Endothelial cell of umbilical vein (primary cell): ENCODE data around the gene LENG9. TPM values are rescaled to one million over a fixed set of nuclear protein-coding genes. Genes with fewer than 3 reads are reported as not detected.

ENCODE experiments used
- BruUV-seq: library from RNA; stranded (reverse); fragments of 400-500 nt; replicated peaks from 2 replicates; lab custom pipeline; 2021; lab: Mats Ljungman, UMichigan
- CTCF ChIA-PET: fragments of 300-600, 350-600 bp; sonication (Branson Sonifier 250); formaldehyde crosslinking; loops from one replicate; lab custom pipeline; 2021; ENCODE audit warnings: antibody characterized with exemption, inconsistent platforms; lab: Charles Lee
- POLR2A ChIA-PET: fragments of 300-600, 350-600 bp; sonication (Branson Sonifier 250); formaldehyde crosslinking; loops from one replicate; lab custom pipeline; 2021; ENCODE audit warnings: antibody characterized with exemption, inconsistent platforms; lab: Charles Lee
- DNase-seq: peaks from one replicate; pipeline ENCODE4 v3.0.0-alpha.2; 2011; ENCODE audit warnings: low read depth, low spot score
- FAIRE-seq: peaks from 2 replicates; lab custom pipeline; 2011; peaks lifted over from hg19 to GRCh38; lab: Jason Lieb, UNC
- H2AFZ ChIP-seq: 2 replicates; pipeline ENCODE4 v1.6.0; 2012; ENCODE audit warnings: low read depth, low read length, control low read depth, inconsistent platforms
- H3K27ac ChIP-seq: 2 replicates; pipeline ENCODE4 v1.5.1; 2011; ENCODE audit warnings: low read depth, mild to moderate bottlenecking, control low read depth, low read length, moderate library complexity; ENCODE audit not compliant: insufficient read depth
- H3K27me3 ChIP-seq, 2 experiments: 2 replicates each; pipeline versions ENCODE4 v1.6.0 to v1.6.1; 2011; ENCODE audit warnings: low read length in 2 of 2, mixed read lengths in 1 of 2; ENCODE audit not compliant: control insufficient read depth in 2 of 2, insufficient read depth in 2 of 2
- H3K36me3 ChIP-seq, 2 experiments: 2 replicates in 1 of 2; 3 replicates in 1 of 2; pipeline ENCODE4 v1.5.1; 2011; ENCODE audit warnings: low read length in 2 of 2, mild to moderate bottlenecking in 1 of 2, moderate library complexity in 1 of 2; ENCODE audit not compliant: control insufficient read depth in 2 of 2, insufficient read depth in 2 of 2; ENCODE audit errors: extremely low read depth in 1 of 2
- H3K4me1 ChIP-seq: 3 replicates; pipeline ENCODE4 v1.5.1; 2011; ENCODE audit warnings: mild to moderate bottlenecking, low read length; ENCODE audit not compliant: control insufficient read depth, insufficient read depth; ENCODE audit errors: extremely low read depth
- H3K4me2 ChIP-seq: 2 replicates; pipeline ENCODE4 v1.6.1; 2011; ENCODE audit warnings: low read length, control low read depth, mixed read lengths; ENCODE audit not compliant: insufficient read depth
- H3K4me3 ChIP-seq, 3 experiments: fragments of 200-600 bp in 1 of 3; sonication (generic), shearing (Covaris generic) in 1 of 3; replicated peaks in 1 of 3; 2 replicates each; pipeline ENCODE4 v1.5.1; 2011 to 2016; ENCODE audit warnings: control low read depth in 3 of 3, low read length in 3 of 3, mild to moderate bottlenecking in 2 of 3, inconsistent platforms in 1 of 3, low read depth in 1 of 3, moderate library complexity in 1 of 3; ENCODE audit not compliant: insufficient read depth in 1 of 3
- H3K79me2 ChIP-seq: 2 replicates; pipeline ENCODE4 v1.6.0; 2012; ENCODE audit warnings: low read length, inconsistent platforms; ENCODE audit not compliant: control insufficient read depth, insufficient read depth
- H3K9ac ChIP-seq: replicated peaks from 2 replicates; pipeline ENCODE3; 2011; ENCODE audit warnings: low read length, control low read depth; ENCODE audit not compliant: insufficient read depth; ENCODE audit errors: extremely low read depth
- H3K9me1 ChIP-seq: replicated peaks from 3 replicates; pipeline ENCODE4 v1.6.0; 2011; ENCODE audit warnings: mild to moderate bottlenecking, low read length; ENCODE audit not compliant: control insufficient read depth, insufficient read depth; ENCODE audit errors: extremely low read depth
- H3K9me3 ChIP-seq: replicated peaks from 2 replicates; pipeline ENCODE4 v1.5.1; 2012; ENCODE audit warnings: low read length, inconsistent platforms; ENCODE audit not compliant: control insufficient read depth, insufficient read depth
- H4K20me1 ChIP-seq: replicated peaks from 2 replicates; pipeline ENCODE3; 2011; ENCODE audit warnings: mild to moderate bottlenecking, low read length; ENCODE audit not compliant: control insufficient read depth, insufficient read depth; ENCODE audit errors: extremely low read depth
- EZH2 ChIP-seq: IDR thresholded peaks from 2 replicates; pipeline ENCODE4 v1.6.1; 2012; ENCODE audit warnings: borderline replicate concordance, low read depth, mild to moderate bottlenecking, moderate library complexity, low read length, inconsistent platforms; ENCODE audit not compliant: severe bottlenecking
- FOS ChIP-seq: IDR thresholded peaks from 2 replicates; pipeline ENCODE4 v1.6.1; 2011; ENCODE audit warnings: mild to moderate bottlenecking, low read length, moderate library complexity, borderline replicate concordance; ENCODE audit not compliant: insufficient read depth
- GATA2 ChIP-seq: IDR thresholded peaks from 2 replicates; pipeline ENCODE4 v1.7.0; 2011; ENCODE audit warnings: low read depth, mild to moderate bottlenecking, moderate library complexity, mixed read lengths, low read length; ENCODE audit not compliant: insufficient read length, insufficient read depth
- JUN ChIP-seq: IDR thresholded peaks from 2 replicates; pipeline ENCODE4 v1.6.1; 2011; ENCODE audit warnings: borderline replicate concordance, low read depth; ENCODE audit not compliant: insufficient read length, insufficient read depth
- MAX ChIP-seq: IDR thresholded peaks from 2 replicates; pipeline ENCODE4 v1.6.1; 2011; ENCODE audit not compliant: insufficient read depth, insufficient read length
- MYC ChIP-seq: IDR thresholded peaks from one replicate; pipeline ENCODE4 v1.6.1; 2011; ENCODE audit warnings: mild to moderate bottlenecking, low read depth, low read length
- POLR2A ChIP-seq: IDR thresholded peaks from 2 replicates; pipeline ENCODE4 v1.6.1; 2012; ENCODE audit warnings: low read depth, mild to moderate bottlenecking, control low read depth, low read length
- POLR2AphosphoS5 ChIP-seq: IDR thresholded peaks from 2 replicates; pipeline ENCODE4 v1.6.1; 2012; ENCODE audit warnings: low read depth, mild to moderate bottlenecking, control low read depth, low read length, moderate library complexity; ENCODE audit not compliant: insufficient read depth
- dilution Hi-C: fragments of 300-500 bp; cut with MboI; formaldehyde crosslinking; loops from one replicate; pipeline ENCODE4 v1.15.0; 2019; ENCODE audit warnings: low sequenced_read_pairs; ENCODE audit not compliant: extremely low pct_ligation_motif_present
- intact Hi-C: fragments of 100-400 bp; cut with micrococcal nuclease; formaldehyde crosslinking; loops from one replicate; pipeline ENCODE4 v1.10.0; 2022
- polyA plus RNA-seq, 4 experiments: library from polyadenylated mRNA; depleted of rRNA in 3 of 4; stranded (reverse) in 3 of 4; unstranded in 1 of 4; fragments of >200 nt; gene quantifications; 2 replicates each; pipeline versions ENCODE4 v1.2.1 to v1.2.3, GENCODE V29; 2011 to 2012; ENCODE audit warnings: missing spikeins in 1 of 4
- total RNA-seq: library from RNA; stranded (reverse); gene quantifications from 2 replicates; pipeline ENCODE4 v1.2.3, GENCODE V29; 2021

Gene LENG9
- total and polyA plus RNA-seq, 2 donors (not counting 3 experiments of a cell fraction or from before 2014, with no cell fraction given): 0.97 to 2.8 TPM

- Histone ChIP-seq H3K27me3 (peaks cover 36 to 41% of the 10 kb centered on the region in 2 experiments), H3K9ac (no peak overlapping the region), H3K4me2 (no peak overlapping the region), H2AFZ (no peak overlapping the region), H4K20me1 (no peaks in the 10 kb centered on the region), H3K4me3 (no peak overlapping the region), H3K9me3 (no peaks in the 10 kb centered on the region), H3K79me2 (no peaks in the 10 kb centered on the region), H3K4me1 (no peaks in the 10 kb centered on the region), H3K9me1 (no peaks in the 10 kb centered on the region), H3K27ac (no peak overlapping the region), H3K36me3 (no peaks in the 10 kb centered on the region)
- ChIA-PET POLR2A (no interaction called here), CTCF (interaction anchor here (1.3 kb wide), 2 partner anchors 18 to 29 kb away, joined by 3 to 6 read pairs; no protein-coding TSS in a partner anchor)
- no TSS peak for BruUV-seq
- dilution Hi-C loops: no loop called here
- intact Hi-C loops: no loop called here
- DNase-seq (no peak), FAIRE-seq (no peak)
- TF ChIP-seq JUN (no peak), POLR2A (no peak), FOS (no peak), MAX (no peak), POLR2AphosphoS5 (no peak), GATA2 (no peak), MYC (no peak), EZH2 (peak; percentile 61)
Observed at GRCh38 chr19:54420068-54420382, 43.6 kb downstream of the LENG9 start.
